Motor neuron (in vitro differentiated cells): ENCODE results near the gene KRTAP5-3. TPM values are rescaled to one million over a fixed set of nuclear protein-coding genes. Genes with fewer than 3 reads are reported as not detected.

Experiments used
- ATAC-seq, 8 experiments: fragments of 200-7000 bp; cut with Tn5 transposase; replicated peaks in 6 of 8; 2 replicates each; pipeline ENCODE4 v1.8.0; 2021; ENCODE audit warnings: mild to moderate bottlenecking in 8 of 8, moderate library complexity in 8 of 8
- H3K27ac ChIP-seq, 2 donors: fragments of 250-450 bp; sonication (Bioruptor Pico); 2 replicates each; pipeline ENCODE4 v1.9.0; 2021; ENCODE audit warnings: antibody characterized with exemption in 2 of 2, mild to moderate bottlenecking in 2 of 2, moderate library complexity in 1 of 2
- H3K4me1 ChIP-seq, 2 donors: fragments of 250-450 bp; sonication (Bioruptor Pico); replicated peaks in 1 of 2; 2 replicates each; pipeline ENCODE4 v1.6.1; 2021; ENCODE audit warnings: antibody characterized with exemption in 2 of 2, mild to moderate bottlenecking in 2 of 2, moderate library complexity in 1 of 2
- H3K4me3 ChIP-seq, 5 donors: fragments of 250-450 bp; sonication (Bioruptor Pico); 2 replicates each; pipeline ENCODE4 v1.9.0; 2021; ENCODE audit warnings: antibody characterized with exemption in 5 of 5, mild to moderate bottlenecking in 5 of 5, moderate library complexity in 4 of 5
- WGBS, 10 experiments: fragments of 450-650 bp; shearing (Covaris generic); methylation state at CpG; one replicate each; pipeline ENCODE4 v1.0.0; 2022; 5-methylcytosine and 5-hydroxymethylcytosine counted together
- in situ Hi-C, 9 experiments: fragments of 400-800 bp; cut with MboI; loops; one replicate each; pipeline ENCODE4 v1.15.0; 2021; ENCODE audit warnings: low sequenced_read_pairs in 9 of 9, low pct_unique_long_range_greater_than_20kb in 2 of 9; ENCODE audit not compliant: unreplicated experiment in 9 of 9
- total RNA-seq, 8 experiments: library from RNA; unstranded; fragments of 300-600 nt; gene quantifications; 2 replicates each; pipeline versions ENCODE4 v1.2.3 to v1.2.4, GENCODE V29; 2022

KRTAP5-3 gene
- total RNA-seq, 8 experiments from 2014 or later: 0.29 TPM; not detected in 7

DNA sequence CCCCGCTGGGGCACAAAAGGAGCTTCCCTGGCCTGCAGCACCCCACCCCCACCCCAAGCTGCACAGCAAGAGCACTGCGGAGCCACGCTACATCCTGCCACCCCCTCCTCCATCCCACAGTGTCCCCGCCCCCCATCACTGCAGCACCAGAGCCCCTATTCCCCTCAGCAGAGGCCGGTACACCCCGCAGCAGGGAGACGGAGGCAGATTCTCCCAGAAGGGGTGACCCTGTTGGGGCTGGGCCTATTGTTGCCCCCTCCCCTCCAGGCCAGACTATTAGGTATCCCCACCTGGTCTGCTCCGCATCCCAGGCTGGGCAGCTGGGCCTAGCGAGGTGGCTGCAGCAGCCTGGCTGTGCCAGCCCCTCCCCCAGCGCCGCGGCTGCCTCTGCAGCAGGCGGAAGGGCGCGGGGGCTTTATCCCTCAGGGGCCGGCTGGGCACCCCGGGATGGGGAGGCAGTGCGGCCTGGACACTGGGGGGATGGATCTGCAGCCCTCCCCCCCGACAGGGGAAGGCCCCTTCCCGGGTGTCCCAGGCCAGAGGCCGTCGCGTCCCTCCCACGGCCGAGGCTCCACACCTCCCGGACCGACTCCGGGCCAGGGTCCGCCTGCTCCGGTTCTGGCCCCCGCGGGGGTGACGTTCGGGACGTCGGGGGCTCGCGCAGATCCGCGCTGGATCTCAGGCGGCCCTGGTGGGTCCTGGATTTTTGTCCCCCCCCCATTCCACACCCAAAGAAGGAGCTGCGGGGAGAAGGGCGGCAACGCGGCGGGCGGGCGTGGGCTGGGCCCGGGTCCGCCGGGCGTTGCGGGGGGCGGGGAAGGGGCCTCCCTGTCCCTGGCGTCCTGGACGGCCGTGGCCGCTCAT is 37.1 kb downstream of the KRTAP5-3 start:
- peak overlapping the region; percentile 54 to 95 (median 73) for H3K4me3 ChIP-seq
- in situ Hi-C loops: no loop called here
- ATAC-seq: peak in 4 of 8 experiments; percentile 4 to 6 (median 6)
- peaks cover 40 to 45% of the 10 kb centered on the region in 2 donors for H3K4me1 ChIP-seq
- H3K27ac ChIP-seq: peak overlapping the region; percentile 83 to 91
- WGBS, 10 experiments: no CpG with 5 or more reads among the region's 58 CpGs

GRCh38 chr11:1570531-1570895 is 37.8 kb downstream of the KRTAP5-3 start:
- no peak for ATAC-seq
- H3K4me1 ChIP-seq: peaks cover 43 to 45% of the 10 kb centered on the region in 2 donors
- 10 to 90% (median 40%) methylated on average over 1 to 2 of the region's 8 CpGs; no CpG with 5 or more reads in 7 of the 10 experiments for WGBS, 10 experiments
- in situ Hi-C loops: no loop called here
- peak overlapping the region; percentile 54 to 95 (median 73) for H3K4me3 ChIP-seq
- H3K27ac ChIP-seq: peak overlapping the region in 1 of 2 donors; percentile 91

- in situ Hi-C loops: no loop called here
- ATAC-seq: no peak
- 37 to 100% methylated on average over 1 to 3 of the region's 11 CpGs; no CpG with 5 or more reads in 8 of the 10 experiments for WGBS, 10 experiments
- Histone ChIP-seq H3K4me3 (peak overlapping the region; percentile 54 to 95 (median 73)), H3K27ac (no peak overlapping the region), H3K4me1 (peaks cover 46 to 48% of the 10 kb centered on the region in 2 donors)
Measured at GRCh38 chr11:1570001-1570453, 38.2 kb downstream of the KRTAP5-3 start.

GRCh38 chr11:1569251-1569780 is 38.9 kb downstream of the KRTAP5-3 start:
- ATAC-seq: no peak
- in situ Hi-C loops: no loop called here
- no peak overlapping the region for H3K27ac ChIP-seq
- 0 to 80% (median 58%) methylated on average over 1 to 3 of the region's 14 CpGs; no CpG with 5 or more reads in 6 of the 10 experiments for WGBS, 10 experiments
- H3K4me3 ChIP-seq: peak overlapping the region in 2 of 5 donors; percentile 17 to 76
- peaks cover 53% of the 10 kb centered on the region in 2 donors for H3K4me1 ChIP-seq

GRCh38 chr11:1568441-1568911 is 39.8 kb downstream of the KRTAP5-3 start:
- in situ Hi-C loops: no loop called here
- peak in 3 of 8 experiments; percentile 9 to 32 (median 9) for ATAC-seq
- WGBS, 10 experiments: no CpG with 5 or more reads among the region's 13 CpGs
- peak overlapping the region in 3 of 5 donors; percentile 5 to 17 (median 14) for H3K4me3 ChIP-seq
- peaks cover 61 to 62% of the 10 kb centered on the region in 2 donors for H3K4me1 ChIP-seq
- H3K27ac ChIP-seq: no peak overlapping the region

- 60% methylated on average over 3 of the region's 7 CpGs; no CpG with 5 or more reads in 9 of the 10 experiments for WGBS, 10 experiments
Measured at GRCh38 chr11:1567721-1568100, 40.6 kb downstream of the KRTAP5-3 start.

GRCh38 chr11:1567052-1567720 is 41.1 kb downstream of the KRTAP5-3 start:
- peaks cover 61 to 68% of the 10 kb centered on the region in 2 donors for H3K4me1 ChIP-seq
- in situ Hi-C loops: no loop called here
- H3K27ac ChIP-seq: no peak overlapping the region
- ATAC-seq: no peak
- H3K4me3 ChIP-seq: no peak overlapping the region
- 60 to 100% (median 80%) methylated on average over 1 to 6 of the region's 13 CpGs; no CpG with 5 or more reads in 6 of the 10 experiments for WGBS, 10 experiments

More at GRCh38 chr11:1567721-1568100, 40.6 kb downstream of the KRTAP5-3 start:
- in situ Hi-C loops: no loop called here
- H3K4me1 ChIP-seq: peaks cover 61 to 68% of the 10 kb centered on the region in 2 donors
- no peak overlapping the region for H3K27ac ChIP-seq
- H3K4me3 ChIP-seq: no peak overlapping the region
- ATAC-seq: no peak

- Histone ChIP-seq H3K4me3 (no peak overlapping the region), H3K4me1 (peaks cover 61 to 68% of the 10 kb centered on the region in 2 donors), H3K27ac (no peak overlapping the region)
- WGBS, 10 experiments: 40 to 100% (median 86%) methylated on average over 1 to 3 of the region's 20 CpGs; no CpG with 5 or more reads in 7 of the 10 experiments
- no peak for ATAC-seq
- in situ Hi-C loops: no loop called here
Measured at GRCh38 chr11:1566381-1567051, 41.7 kb downstream of the KRTAP5-3 start.

- WGBS, 10 experiments: no CpG with 5 or more reads among the region's 5 CpGs
- Histone ChIP-seq H3K27ac (no peak overlapping the region), H3K4me3 (no peak overlapping the region), H3K4me1 (peaks cover 61 to 68% of the 10 kb centered on the region in 2 donors)
- in situ Hi-C loops: no loop called here
- ATAC-seq: no peak
Measured at GRCh38 chr11:1565904-1566247, 42.4 kb downstream of the KRTAP5-3 start.

- 100% methylated on average over 2 to 4 of the region's 28 CpGs; no CpG with 5 or more reads in 8 of the 10 experiments for WGBS, 10 experiments
- peaks cover 58 to 64% of the 10 kb centered on the region in 2 donors for H3K4me1 ChIP-seq
- H3K27ac ChIP-seq: peak overlapping the region; percentile 27 to 57
- in situ Hi-C loops: no loop called here
- no peak overlapping the region for H3K4me3 ChIP-seq
- ATAC-seq: peak in 6 of 8 experiments; percentile 2 to 33 (median 20)
Measured at GRCh38 chr11:1565173-1565903, 42.9 kb downstream of the KRTAP5-3 start.

GRCh38 chr11:1564535-1565172 is 43.6 kb downstream of the KRTAP5-3 start:
- H3K4me3 ChIP-seq: no peak overlapping the region
- peak overlapping the region; percentile 41 to 62 for H3K27ac ChIP-seq
- peak; percentile 77 to 90 (median 86) for ATAC-seq
- WGBS, 10 experiments: 20 to 80% (median 71%) methylated on average over 1 to 6 of the region's 16 CpGs; no CpG with 5 or more reads in 6 of the 10 experiments
- in situ Hi-C loops: no loop called here
- peaks cover 52 to 59% of the 10 kb centered on the region in 2 donors for H3K4me1 ChIP-seq
